Measurements from ENCODE around the gene ZNF646.

Gene ZNF646

GRCh38 chr16:31130899-31131298 lies 56.7 kb downstream of the ZNF646 start:
- DNase-seq (ENCODE audit: low read depth in 2 of 2), result no peak

- no peak for DNase-seq (ENCODE audit: low read depth in 2 of 2)
These were observed 57.2 kb downstream of the ZNF646 start for GRCh38 chr16:31131416-31131815.

GRCh38 chr16:31131841-31132271 lies 57.6 kb downstream of the ZNF646 start:
- DNase-seq (ENCODE audit: low read depth in 2 of 2), result no peak

GRCh38 chr16:31132303-31132979 lies 58.2 kb downstream of the ZNF646 start:
- DNase-seq (ENCODE audit: low read depth in 2 of 2), result no peak

GRCh38 chr16:31133046-31133501 lies 58.9 kb downstream of the ZNF646 start:
- DNase-seq (ENCODE audit: low read depth in 2 of 2), result no peak

Data from activated CD4-positive, alpha-beta T cell treated with anti-CD3 and anti-CD28 coated beads for 24 hours (primary cell).